ENCODE data around the gene FAM204A. TPM values are rescaled to one million over a fixed set of nuclear protein-coding genes. Genes with fewer than 3 reads are reported as not detected.
A peak's percentile ranks its signal among the peaks of the same experiment; 100 is the strongest.

Gene FAM204A
- total and polyA plus RNA-seq, 2 of the 13 experiments (the other 11 are each of a cell fraction or from before 2014, with no cell fraction given): 9.2 to 61.0 TPM

- TF ChIP-seq ZNF318 (CRISPR knock-in tag; IDR thresholded peaks at IDR 0.05) (no peak), ZKSCAN1 (IDR thresholded peaks at IDR 0.05; ENCODE audit: low read length) (no peak), SNAI1 (CRISPR knock-in tag; IDR thresholded peaks at IDR 0.05; ENCODE audit: borderline replicate concordance) (peak; percentile 64; the same call in 1 of the 2 replicates), ZNF780A (CRISPR knock-in tag; IDR thresholded peaks at IDR 0.05) (no peak), ATF6 (CRISPR knock-in tag; conservative IDR thresholded peaks at IDR 0.05) (no peak), MED8 (CRISPR knock-in tag; IDR thresholded peaks at IDR 0.05; ENCODE audit: insufficient replicate concordance) (no peak), RFX5 (IDR thresholded peaks at IDR 0.05; ENCODE audit: low read depth, low read length) (peak; percentile 38; the same call in 1 of the 2 replicates), IRF9 (CRISPR knock-in tag; IDR thresholded peaks at IDR 0.05; ENCODE audit: borderline replicate concordance) (peak; percentile 83; the same call in 1 of the 2 replicates), ZSCAN20 (CRISPR knock-in tag; IDR thresholded peaks at IDR 0.05; ENCODE audit: borderline replicate concordance) (no peak), FOXM1 (CRISPR knock-in tag; IDR thresholded peaks at IDR 0.05) (no peak), SIN3A (IDR thresholded peaks at IDR 0.05; ENCODE audit: borderline replicate concordance, low read depth, low read length) (peak; percentile 91; the same call in 1 of the 2 replicates), ZNF564 (CRISPR knock-in tag; IDR thresholded peaks at IDR 0.05) (no peak), NPAS2 (CRISPR knock-in tag; IDR thresholded peaks at IDR 0.05; ENCODE audit: borderline replicate concordance) (no peak), HDAC1 (CRISPR knock-in tag; IDR thresholded peaks at IDR 0.05) (peak; percentile 45; the same call in 1 of the 2 replicates), TFDP2 (CRISPR knock-in tag; IDR thresholded peaks at IDR 0.05) (no peak)
Observed at GRCh38 chr10:118341791-118342637, at the start of gene FAM204A (continued).
